Sigmoid colon (tissue), 4 donors: Measurements from ENCODE around the gene PDE4DIP.
"Not testable (repeated sequence)": the region's sequence is repeated elsewhere in the genome, so short reads cannot be mapped to it uniquely, and the experiment has no call there.

Experiments used
- CTCF ChIP-seq, 4 experiments: fragments of 450-650 bp in 3 of 4; fragments of 200-600 bp in 1 of 4; IDR thresholded peaks; one replicate each; pipeline ENCODE4 v1.5.1; 2016 to 2019; ENCODE audit warnings: antibody characterized with exemption in 4 of 4, mild to moderate bottlenecking in 3 of 4, moderate library complexity in 2 of 4
- POLR2A ChIP-seq, 2 donors: fragments of 450-650 bp; IDR thresholded peaks; one replicate each; pipeline ENCODE4 v1.6.1; 2016; ENCODE audit warnings: antibody characterized with exemption in 2 of 2, mild to moderate bottlenecking in 2 of 2, moderate library complexity in 2 of 2
- POLR2AphosphoS5 ChIP-seq, 4 donors: sonication (generic); formaldehyde crosslinking; IDR thresholded peaks; one replicate each; pipeline ENCODE4 v1.6.1; 2017; ENCODE audit warnings: antibody characterized with exemption in 4 of 4

- TF ChIP-seq CTCF, POLR2A, POLR2AphosphoS5 (IDR thresholded peaks at IDR 0.05): not testable (repeated sequence)
Observed at GRCh38 chr1:149018577-149018976, 174.3 kb downstream of the PDE4DIP start.
